H9 (cell line): ENCODE measurements around the gene ULK1. TPM values are rescaled to one million over a fixed set of nuclear protein-coding genes. Genes with fewer than 3 reads are reported as not detected.
A peak's percentile ranks its signal among the peaks of the same experiment; 100 is the strongest.

Experiments used
- DNase-seq: peaks from one replicate; pipeline ENCODE4 v3.0.0-alpha.2; 2017
- H2AFZ ChIP-seq: one replicate; pipeline ENCODE4 v1.6.1; 2013; ENCODE audit warnings: mild to moderate bottlenecking, low read length, control low read depth, moderate library complexity
- H2AK5ac ChIP-seq: 2 replicates; pipeline ENCODE4 v1.6.1; 2013; ENCODE audit warnings: low read length, control low read depth, mixed read lengths; ENCODE audit not compliant: insufficient read length
- H2BK120ac ChIP-seq: one replicate; pipeline ENCODE4 v1.6.1; 2013; ENCODE audit warnings: low read depth, mild to moderate bottlenecking, low read length, control low read depth, inconsistent platforms; ENCODE audit not compliant: poor library complexity, severe bottlenecking
- H2BK12ac ChIP-seq: 2 replicates; pipeline ENCODE4 v1.6.1; 2013; ENCODE audit warnings: low read length, control low read depth, mixed read lengths, low read depth; ENCODE audit not compliant: insufficient read length
- H2BK15ac ChIP-seq: 2 replicates; pipeline ENCODE4 v1.6.1; 2013; ENCODE audit warnings: low read depth, low read length, control low read depth
- H2BK20ac ChIP-seq: one replicate; pipeline ENCODE4 v1.6.1; 2013; ENCODE audit warnings: low read depth, mild to moderate bottlenecking, low read length, control low read depth, inconsistent platforms; ENCODE audit not compliant: poor library complexity, severe bottlenecking
- H2BK5ac ChIP-seq: 2 replicates; pipeline ENCODE4 v1.6.1; 2013; ENCODE audit warnings: low read length, control low read depth, mixed read lengths; ENCODE audit not compliant: insufficient read length
- H3K14ac ChIP-seq: 2 replicates; pipeline ENCODE4 v1.6.1; 2013; ENCODE audit warnings: low read length, control low read depth; ENCODE audit not compliant: insufficient read depth
- H3K18ac ChIP-seq: 2 replicates; pipeline ENCODE4 v1.6.1; 2013; ENCODE audit warnings: low read depth, mild to moderate bottlenecking, mixed read lengths, low read length, control low read depth; ENCODE audit not compliant: insufficient read length
- H3K23ac ChIP-seq: 2 replicates; pipeline ENCODE4 v1.6.1; 2013; ENCODE audit warnings: low read length, control low read depth, mixed read lengths, low read depth; ENCODE audit not compliant: insufficient read length
- H3K23me2 ChIP-seq: 2 replicates; pipeline ENCODE4 v1.6.1; 2013; ENCODE audit warnings: low read depth, mild to moderate bottlenecking, mixed read lengths, low read length, control low read depth; ENCODE audit not compliant: insufficient read length, poor library complexity, severe bottlenecking
- H3K27ac ChIP-seq: 2 replicates; pipeline ENCODE4 v1.5.1; 2013; ENCODE audit warnings: low read length, control low read depth, mixed read lengths, low read depth; ENCODE audit not compliant: insufficient read length
- H3K27me3 ChIP-seq: 2 replicates; pipeline ENCODE4 v1.6.1; 2013; ENCODE audit warnings: low read length, control low read depth, inconsistent platforms; ENCODE audit not compliant: insufficient read depth
- H3K4ac ChIP-seq: 2 replicates; pipeline ENCODE4 v1.6.1; 2013; ENCODE audit warnings: low read depth, mild to moderate bottlenecking, control low read depth, inconsistent platforms, low read length, moderate library complexity
- H3K4me1 ChIP-seq: 2 replicates; pipeline ENCODE4 v1.6.1; 2013; ENCODE audit warnings: low read length, control low read depth, inconsistent platforms; ENCODE audit not compliant: insufficient read depth
- H3K4me2 ChIP-seq: 2 replicates; pipeline ENCODE4 v1.6.1; 2013; ENCODE audit warnings: low read length, control low read depth, mixed read lengths; ENCODE audit not compliant: insufficient read length, insufficient read depth
- H3K56ac ChIP-seq: 2 replicates; pipeline ENCODE4 v1.6.1; 2013; ENCODE audit warnings: low read depth, mild to moderate bottlenecking, mixed read lengths, low read length, control low read depth; ENCODE audit not compliant: insufficient read length
- H3K79me1 ChIP-seq: 2 replicates; pipeline ENCODE4 v1.6.1; 2013; ENCODE audit warnings: low read depth, mild to moderate bottlenecking, moderate library complexity, low read length, control low read depth, inconsistent platforms; ENCODE audit not compliant: insufficient read depth, poor library complexity, severe bottlenecking
- H3K79me2 ChIP-seq: 2 replicates; pipeline ENCODE4 v1.6.1; 2013; ENCODE audit warnings: low read length, control low read depth, inconsistent platforms; ENCODE audit not compliant: insufficient read depth
- H3K9ac ChIP-seq: 2 replicates; pipeline ENCODE4 v1.6.1; 2013; ENCODE audit warnings: low read length, control low read depth, mixed read lengths; ENCODE audit not compliant: insufficient read length; ENCODE audit errors: extremely low read depth
- H3K9me3 ChIP-seq: one replicate; pipeline ENCODE4 v1.6.1; 2013; ENCODE audit warnings: low read depth, low read length, inconsistent platforms; ENCODE audit not compliant: control insufficient read depth
- H3T11ph ChIP-seq: one replicate; pipeline ENCODE4 v1.6.1; 2013; ENCODE audit warnings: mild to moderate bottlenecking, low read length, control low read depth, inconsistent platforms
- H4K20me1 ChIP-seq: one replicate; pipeline ENCODE4 v1.6.1; 2013; ENCODE audit not compliant: control insufficient read depth, insufficient read length, insufficient read depth
- H4K5ac ChIP-seq: 2 replicates; pipeline ENCODE4 v1.6.1; 2013; ENCODE audit warnings: low read depth, mild to moderate bottlenecking, mixed read lengths, low read length, control low read depth; ENCODE audit not compliant: insufficient read length
- H4K8ac ChIP-seq: replicated peaks from 2 replicates; pipeline ENCODE4 v1.6.1; 2013; ENCODE audit warnings: low read length, control low read depth, mixed read lengths, low read depth; ENCODE audit not compliant: insufficient read length
- H4K91ac ChIP-seq: 2 replicates; pipeline ENCODE4 v1.6.1; 2013; ENCODE audit warnings: low read depth, mild to moderate bottlenecking, moderate library complexity, mixed read lengths, low read length, control low read depth; ENCODE audit not compliant: insufficient read length
- H3K27ac Mint-ChIP-seq, 3 experiments: 2 replicates in 2 of 3; 3 replicates in 1 of 3; pipeline ENCODE4 v1.8.0; 2020 to 2021; ENCODE audit warnings: mixed read lengths in 3 of 3, mild to moderate bottlenecking in 1 of 3, moderate library complexity in 1 of 3
- H3K27me3 Mint-ChIP-seq: 2 replicates; pipeline ENCODE4 v1.8.0; 2021; ENCODE audit warnings: low read depth, mild to moderate bottlenecking, moderate library complexity, mixed read lengths
- H3K36me3 Mint-ChIP-seq, 3 experiments: 2 replicates in 2 of 3; 3 replicates in 1 of 3; pipeline ENCODE4 v1.8.0; 2020 to 2021; ENCODE audit warnings: low read depth in 3 of 3, mixed read lengths in 3 of 3; ENCODE audit not compliant: insufficient read depth in 1 of 3
- H3K4me1 Mint-ChIP-seq, 2 experiments: 2 replicates each; pipeline ENCODE4 v1.8.0; 2020; ENCODE audit warnings: mixed read lengths in 2 of 2
- H3K4me3 Mint-ChIP-seq, 2 experiments: 2 replicates in 1 of 2; 3 replicates in 1 of 2; pipeline ENCODE4 v1.8.0; 2020 to 2021; ENCODE audit warnings: mild to moderate bottlenecking in 2 of 2, mixed read lengths in 2 of 2, moderate library complexity in 1 of 2
- H3K9me3 Mint-ChIP-seq, 2 experiments: 2 replicates in 1 of 2; 3 replicates in 1 of 2; pipeline ENCODE4 v1.8.0; 2020; ENCODE audit warnings: mild to moderate bottlenecking in 2 of 2, mixed read lengths in 2 of 2, moderate library complexity in 1 of 2
- WGBS: extraction: QIAGEN DNeasy Blood & Tissue Kit; methylation state at CpG from one replicate; pipeline ENCODE4 v1.1.7; 2013; ENCODE audit warnings: missing lambda C conversion rate, low lambda C conversion rate, mixed read lengths; ENCODE audit not compliant: insufficient read length; ENCODE audit errors: extremely low coverage; 5-methylcytosine and 5-hydroxymethylcytosine counted together
- total RNA-seq: library from RNA; stranded (reverse); gene quantifications from 2 replicates; pipeline ENCODE4 v1.2.1, GENCODE V29; 2021
- TF ChIP-seq, protein P1 (sequence below): fragments of 200-600 bp; sonication (generic); conservative IDR thresholded peaks from 3 replicates; pipeline ENCODE4 v1.8.0; 2021; ENCODE audit warnings: antibody characterized with exemption, mild to moderate bottlenecking

ULK1 gene
- total RNA-seq, 1 experiment from 2014 or later = 57.2 TPM

DNA sequence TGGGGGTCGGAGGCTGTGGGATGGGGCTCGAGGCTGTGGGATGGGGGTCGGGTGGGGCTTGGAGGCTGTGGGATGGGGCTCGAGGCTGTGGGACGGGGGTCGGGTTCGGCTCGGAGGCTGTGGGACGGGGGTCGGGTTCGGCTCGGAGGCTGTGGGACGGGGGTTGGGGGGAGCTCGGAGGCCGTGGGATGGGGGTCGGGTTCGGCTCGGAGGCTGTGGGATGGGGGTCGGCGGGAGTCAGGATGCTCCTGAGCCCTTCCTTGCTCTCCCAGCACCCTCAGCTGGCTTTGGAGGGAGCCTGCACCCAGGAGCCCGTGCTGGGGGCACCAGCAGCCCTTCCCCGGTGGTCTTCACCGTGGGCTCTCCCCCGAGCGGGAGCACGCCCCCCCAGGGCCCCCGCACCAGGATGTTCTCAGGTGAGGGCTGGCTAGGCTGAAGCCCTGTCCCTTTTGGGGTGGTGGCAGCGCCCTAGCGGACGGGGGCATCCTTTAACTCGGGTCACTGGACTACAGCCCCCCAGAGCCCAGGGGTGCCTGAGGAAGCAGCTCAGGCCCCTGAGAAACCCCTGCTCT is 22.8 kb downstream of the ULK1 start:
- Mint-ChIP-seq H3K36me3 (peaks cover 5 to 53% (median 41%) of the 10 kb centered on the region in 3 experiments; a peak in 6 of 7 replicates), H3K27me3 (no peaks in the 10 kb centered on the region), H3K27ac (no peak overlapping the region), H3K4me3 (no peak overlapping the region), H3K9me3 (no peaks in the 10 kb centered on the region), H3K4me1 (no peaks in the 10 kb centered on the region)
- Histone ChIP-seq H2BK12ac (no peak overlapping the region), H2BK15ac (no peak overlapping the region), H4K20me1 (peaks cover 3% of the 10 kb centered on the region), H3K79me1 (no peaks in the 10 kb centered on the region), H3K4me1 (no peaks in the 10 kb centered on the region), H3K9me3 (no peaks in the 10 kb centered on the region), H3K14ac (no peak overlapping the region), H3K4ac (no peak overlapping the region), H3K79me2 (no peaks in the 10 kb centered on the region), H3K23ac (no peak overlapping the region), H3K9ac (no peak overlapping the region), H3K18ac (no peak overlapping the region), H3T11ph (no peak overlapping the region), H4K91ac (no peak overlapping the region), H3K23me2 (no peaks in the 10 kb centered on the region), H2AFZ (no peak overlapping the region), H3K27ac (no peak overlapping the region), H4K8ac (no peak overlapping the region), H3K56ac (no peak overlapping the region), H4K5ac (no peak overlapping the region), H2BK20ac (no peak overlapping the region), H2BK5ac (no peak overlapping the region), H2BK120ac (no peak overlapping the region), H3K4me2 (no peak overlapping the region), H3K27me3 (no peaks in the 10 kb centered on the region), H2AK5ac (no peak overlapping the region)
- WGBS = no CpG with 5 or more reads among the region's 31 CpGs
- peak; percentile 79 for DNase-seq
- TF ChIP-seq, protein P1, sequence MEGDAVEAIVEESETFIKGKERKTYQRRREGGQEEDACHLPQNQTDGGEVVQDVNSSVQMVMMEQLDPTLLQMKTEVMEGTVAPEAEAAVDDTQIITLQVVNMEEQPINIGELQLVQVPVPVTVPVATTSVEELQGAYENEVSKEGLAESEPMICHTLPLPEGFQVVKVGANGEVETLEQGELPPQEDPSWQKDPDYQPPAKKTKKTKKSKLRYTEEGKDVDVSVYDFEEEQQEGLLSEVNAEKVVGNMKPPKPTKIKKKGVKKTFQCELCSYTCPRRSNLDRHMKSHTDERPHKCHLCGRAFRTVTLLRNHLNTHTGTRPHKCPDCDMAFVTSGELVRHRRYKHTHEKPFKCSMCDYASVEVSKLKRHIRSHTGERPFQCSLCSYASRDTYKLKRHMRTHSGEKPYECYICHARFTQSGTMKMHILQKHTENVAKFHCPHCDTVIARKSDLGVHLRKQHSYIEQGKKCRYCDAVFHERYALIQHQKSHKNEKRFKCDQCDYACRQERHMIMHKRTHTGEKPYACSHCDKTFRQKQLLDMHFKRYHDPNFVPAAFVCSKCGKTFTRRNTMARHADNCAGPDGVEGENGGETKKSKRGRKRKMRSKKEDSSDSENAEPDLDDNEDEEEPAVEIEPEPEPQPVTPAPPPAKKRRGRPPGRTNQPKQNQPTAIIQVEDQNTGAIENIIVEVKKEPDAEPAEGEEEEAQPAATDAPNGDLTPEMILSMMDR = no peak
